HepG2 (cell line): Measurements from ENCODE around the gene BHLHE23. TPM values are rescaled to one million over a fixed set of nuclear protein-coding genes. Genes with fewer than 3 reads are reported as not detected.

ENCODE experiments used
- EED ChIP-seq: sonication (generic); formaldehyde crosslinking; IDR thresholded peaks from 2 replicates; pipeline ENCODE4 v1.5.0; 2020; ENCODE audit warnings: mild to moderate bottlenecking, missing genetic modification reagents
- ERF ChIP-seq: IDR thresholded peaks from 2 replicates; pipeline ENCODE4 v1.6.1; 2018; ENCODE audit warnings: missing biosample characterization, missing genetic modification reagents
- POLR2A ChIP-seq, 2 experiments: IDR thresholded peaks; 2 replicates each; pipeline ENCODE4 v1.6.1; 2011; ENCODE audit warnings: low read depth in 2 of 2, low read length in 2 of 2, mild to moderate bottlenecking in 1 of 2, moderate library complexity in 1 of 2; ENCODE audit not compliant: insufficient read depth in 1 of 2
- RBAK ChIP-seq: sonication (generic); formaldehyde crosslinking; IDR thresholded peaks from 2 replicates; pipeline ENCODE4 v1.5.1; 2020; ENCODE audit warnings: mild to moderate bottlenecking, missing genetic modification reagents
- TEAD2 ChIP-seq: sonication (generic); formaldehyde crosslinking; IDR thresholded peaks from 2 replicates; pipeline ENCODE4 v1.9.0; 2021; ENCODE audit warnings: missing genetic modification reagents
- ZFX ChIP-seq: sonication (generic); formaldehyde crosslinking; IDR thresholded peaks from 2 replicates; pipeline ENCODE4 v1.4.0; 2020; ENCODE audit warnings: mild to moderate bottlenecking, low read depth, missing genetic modification reagents, moderate library complexity
- ZNF205 ChIP-seq: IDR thresholded peaks from 2 replicates; pipeline ENCODE4 v1.6.1; 2018; ENCODE audit warnings: missing biosample characterization, missing genetic modification reagents
- ZNF33A ChIP-seq: sonication (generic); formaldehyde crosslinking; IDR thresholded peaks from 2 replicates; pipeline ENCODE4 v1.5.1; 2020; ENCODE audit warnings: missing genetic modification reagents, mild to moderate bottlenecking, moderate library complexity, borderline replicate concordance
- ZNF713 ChIP-seq: sonication (generic); formaldehyde crosslinking; IDR thresholded peaks from 2 replicates; pipeline ENCODE4 v1.4.0; 2020; ENCODE audit warnings: mild to moderate bottlenecking, missing genetic modification reagents
- ZNF737 ChIP-seq: sonication (generic); formaldehyde crosslinking; IDR thresholded peaks from 2 replicates; pipeline ENCODE4 v1.5.0; 2020; ENCODE audit warnings: missing genetic modification reagents, mild to moderate bottlenecking, borderline replicate concordance
- ZNF747 ChIP-seq: sonication (generic); formaldehyde crosslinking; IDR thresholded peaks from 2 replicates; pipeline ENCODE4 v1.8.1; 2023; ENCODE audit warnings: missing genetic modification reagents, mild to moderate bottlenecking, borderline replicate concordance
- ZNF761 ChIP-seq: sonication (generic); formaldehyde crosslinking; conservative IDR thresholded peaks from 2 replicates; pipeline ENCODE4 v1.4.0; 2020; ENCODE audit warnings: mild to moderate bottlenecking, missing genetic modification reagents
- ZNF781 ChIP-seq: sonication (generic); formaldehyde crosslinking; IDR thresholded peaks from 2 replicates; pipeline ENCODE4 v1.5.1; 2020; ENCODE audit warnings: borderline replicate concordance, mild to moderate bottlenecking, missing genetic modification reagents; ENCODE audit errors: not compliant biosample characterization
- ZNF83 ChIP-seq: sonication (generic); formaldehyde crosslinking; IDR thresholded peaks from 2 replicates; pipeline ENCODE4 v1.4.0; 2020; ENCODE audit warnings: missing genetic modification reagents, mild to moderate bottlenecking, borderline replicate concordance
- polyA plus RNA-seq, 8 experiments: library from polyadenylated mRNA; depleted of rRNA in 3 of 8; stranded (reverse) in 7 of 8; unstranded in 1 of 8; fragments of >200 nt; fragmentation: Illumina TruSeq in 4 of 8; extraction: Trizol in 4 of 8; gene quantifications; 2 replicates each; pipeline versions ENCODE4 v1.2.1 to v1.2.3, GENCODE V29; 2011 to 2016; ENCODE audit warnings: low read depth in 4 of 8, missing spikeins in 1 of 8, mixed read lengths in 1 of 8; ENCODE audit not compliant: insufficient read depth in 1 of 8
- total RNA-seq, 5 experiments: library from RNA; depleted of rRNA; stranded (reverse); fragments of >200 nt; fragmentation: Illumina TruSeq; extraction: Trizol; gene quantifications; 2 replicates each; pipeline ENCODE4 v1.2.3, GENCODE V29; 2016; ENCODE audit warnings: low read depth in 1 of 5
- TF ChIP-seq, protein P1 (sequence below): sonication (generic); formaldehyde crosslinking; conservative IDR thresholded peaks from 2 replicates; pipeline ENCODE4 v1.5.0; 2020; ENCODE audit warnings: missing genetic modification reagents
- TF ChIP-seq, protein P2 (sequence below): fragments of 450-650 bp; IDR thresholded peaks from 2 replicates; pipeline ENCODE4 v1.6.1; 2016
- TF ChIP-seq, protein P3 (sequence below): IDR thresholded peaks from 2 replicates; pipeline ENCODE4 v1.6.1; 2016; ENCODE audit warnings: low read depth
- TF ChIP-seq, protein P4 (sequence below): sonication (generic); formaldehyde crosslinking; IDR thresholded peaks from 2 replicates; pipeline ENCODE4 v1.4.0; 2020; ENCODE audit warnings: missing genetic modification reagents

The BHLHE23 gene
- total and polyA plus RNA-seq, 2 of the 13 experiments (the other 11 are each of a cell fraction or from before 2014, with no cell fraction given), result not detected

DNA sequence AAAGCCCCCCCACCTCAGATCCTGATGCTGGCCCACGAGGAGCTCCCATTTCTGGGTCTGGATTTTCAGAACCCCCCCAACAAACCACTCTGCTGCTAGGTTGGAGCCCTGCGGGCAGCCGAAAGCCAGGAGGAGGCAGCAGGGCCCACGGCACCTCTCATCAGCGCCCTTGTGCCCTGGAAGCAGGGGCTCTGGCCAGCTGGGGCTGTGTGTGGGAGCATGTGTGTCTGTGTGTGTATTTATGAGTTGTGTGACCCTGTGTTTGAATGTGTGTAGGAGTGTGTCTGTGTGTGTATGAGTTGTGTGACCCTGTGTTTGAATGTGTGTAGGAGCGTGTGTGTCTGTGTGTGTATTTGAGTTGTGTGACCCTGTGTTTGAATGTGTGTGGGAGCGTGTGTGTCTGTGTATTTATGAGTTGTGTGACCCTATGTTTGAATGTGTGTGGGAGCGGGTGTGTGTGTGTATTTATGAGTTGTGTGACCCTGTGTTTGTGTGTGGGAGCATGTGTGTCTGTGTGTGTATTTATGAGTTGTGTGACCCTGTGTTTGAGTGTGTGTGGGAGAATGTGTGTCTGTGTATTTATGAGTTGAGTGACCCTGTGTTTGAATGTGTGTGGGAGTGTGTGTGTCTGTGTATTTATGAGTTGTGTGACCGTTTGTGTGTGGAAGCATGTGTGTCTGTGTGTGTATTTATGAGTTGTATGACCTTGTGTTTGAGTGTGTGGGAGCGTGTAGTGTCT is 35.4 kb downstream of the BHLHE23 start (continued):
- TF ChIP-seq POLR2A (IDR thresholded peaks at IDR 0.05; ENCODE audit: insufficient read depth in 1 of 2, low read depth in 2 of 2, low read length in 2 of 2) (0 out of 4 replicates have a peak, but pooled peaks of 1 of the 2 experiments have one; percentile 6), TEAD2 (CRISPR knock-in tag) (no peak), ZFX (CRISPR knock-in tag) (peak; percentile 47; the same call in 1 of the 2 replicates), ZNF737 (CRISPR knock-in tag) (0 out of 2 replicates have a peak, but pooled peaks have one; percentile 46), ZNF761 (CRISPR knock-in tag) (0 out of 2 replicates have a peak, but pooled peaks have one; percentile 35), EED (no peak), ERF (CRISPR knock-in tag) (no peak), ZNF205 (CRISPR knock-in tag) (no peak), ZNF33A (CRISPR knock-in tag) (no peak), ZNF747 (CRISPR knock-in tag) (no peak), RBAK (no peak), ZNF781 (CRISPR knock-in tag) (no peak), ZNF713 (CRISPR knock-in tag) (no peak; the same call in 1 of the 2 replicates), ZNF83 (CRISPR knock-in tag) (no peak)
- TF ChIP-seq, protein P1, sequence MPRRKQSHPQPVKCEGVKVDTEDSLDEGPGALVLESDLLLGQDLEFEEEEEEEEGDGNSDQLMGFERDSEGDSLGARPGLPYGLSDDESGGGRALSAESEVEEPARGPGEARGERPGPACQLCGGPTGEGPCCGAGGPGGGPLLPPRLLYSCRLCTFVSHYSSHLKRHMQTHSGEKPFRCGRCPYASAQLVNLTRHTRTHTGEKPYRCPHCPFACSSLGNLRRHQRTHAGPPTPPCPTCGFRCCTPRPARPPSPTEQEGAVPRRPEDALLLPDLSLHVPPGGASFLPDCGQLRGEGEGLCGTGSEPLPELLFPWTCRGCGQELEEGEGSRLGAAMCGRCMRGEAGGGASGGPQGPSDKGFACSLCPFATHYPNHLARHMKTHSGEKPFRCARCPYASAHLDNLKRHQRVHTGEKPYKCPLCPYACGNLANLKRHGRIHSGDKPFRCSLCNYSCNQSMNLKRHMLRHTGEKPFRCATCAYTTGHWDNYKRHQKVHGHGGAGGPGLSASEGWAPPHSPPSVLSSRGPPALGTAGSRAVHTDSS, result no peak
- TF ChIP-seq, protein P2, sequence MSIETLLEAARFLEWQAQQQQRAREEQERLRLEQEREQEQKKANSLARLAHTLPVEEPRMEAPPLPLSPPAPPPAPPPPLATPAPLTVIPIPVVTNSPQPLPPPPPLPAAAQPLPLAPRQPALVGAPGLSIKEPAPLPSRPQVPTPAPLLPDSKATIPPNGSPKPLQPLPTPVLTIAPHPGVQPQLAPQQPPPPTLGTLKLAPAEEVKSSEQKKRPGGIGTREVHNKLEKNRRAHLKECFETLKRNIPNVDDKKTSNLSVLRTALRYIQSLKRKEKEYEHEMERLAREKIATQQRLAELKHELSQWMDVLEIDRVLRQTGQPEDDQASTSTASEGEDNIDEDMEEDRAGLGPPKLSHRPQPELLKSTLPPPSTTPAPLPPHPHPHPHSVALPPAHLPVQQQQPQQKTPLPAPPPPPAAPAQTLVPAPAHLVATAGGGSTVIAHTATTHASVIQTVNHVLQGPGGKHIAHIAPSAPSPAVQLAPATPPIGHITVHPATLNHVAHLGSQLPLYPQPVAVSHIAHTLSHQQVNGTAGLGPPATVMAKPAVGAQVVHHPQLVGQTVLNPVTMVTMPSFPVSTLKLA, result no peak
- TF ChIP-seq, protein P3, sequence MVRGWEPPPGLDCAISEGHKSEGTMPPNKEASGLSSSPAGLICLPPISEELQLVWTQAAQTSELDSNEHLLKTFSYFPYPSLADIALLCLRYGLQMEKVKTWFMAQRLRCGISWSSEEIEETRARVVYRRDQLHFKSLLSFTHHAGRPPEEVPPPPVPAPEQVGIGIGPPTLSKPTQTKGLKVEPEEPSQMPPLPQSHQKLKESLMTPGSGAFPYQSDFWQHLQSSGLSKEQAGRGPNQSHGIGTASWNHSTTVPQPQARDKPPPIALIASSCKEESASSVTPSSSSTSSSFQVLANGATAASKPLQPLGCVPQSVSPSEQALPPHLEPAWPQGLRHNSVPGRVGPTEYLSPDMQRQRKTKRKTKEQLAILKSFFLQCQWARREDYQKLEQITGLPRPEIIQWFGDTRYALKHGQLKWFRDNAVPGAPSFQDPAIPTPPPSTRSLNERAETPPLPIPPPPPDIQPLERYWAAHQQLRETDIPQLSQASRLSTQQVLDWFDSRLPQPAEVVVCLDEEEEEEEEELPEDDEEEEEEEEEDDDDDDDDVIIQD, result no peak
- TF ChIP-seq, protein P4, sequence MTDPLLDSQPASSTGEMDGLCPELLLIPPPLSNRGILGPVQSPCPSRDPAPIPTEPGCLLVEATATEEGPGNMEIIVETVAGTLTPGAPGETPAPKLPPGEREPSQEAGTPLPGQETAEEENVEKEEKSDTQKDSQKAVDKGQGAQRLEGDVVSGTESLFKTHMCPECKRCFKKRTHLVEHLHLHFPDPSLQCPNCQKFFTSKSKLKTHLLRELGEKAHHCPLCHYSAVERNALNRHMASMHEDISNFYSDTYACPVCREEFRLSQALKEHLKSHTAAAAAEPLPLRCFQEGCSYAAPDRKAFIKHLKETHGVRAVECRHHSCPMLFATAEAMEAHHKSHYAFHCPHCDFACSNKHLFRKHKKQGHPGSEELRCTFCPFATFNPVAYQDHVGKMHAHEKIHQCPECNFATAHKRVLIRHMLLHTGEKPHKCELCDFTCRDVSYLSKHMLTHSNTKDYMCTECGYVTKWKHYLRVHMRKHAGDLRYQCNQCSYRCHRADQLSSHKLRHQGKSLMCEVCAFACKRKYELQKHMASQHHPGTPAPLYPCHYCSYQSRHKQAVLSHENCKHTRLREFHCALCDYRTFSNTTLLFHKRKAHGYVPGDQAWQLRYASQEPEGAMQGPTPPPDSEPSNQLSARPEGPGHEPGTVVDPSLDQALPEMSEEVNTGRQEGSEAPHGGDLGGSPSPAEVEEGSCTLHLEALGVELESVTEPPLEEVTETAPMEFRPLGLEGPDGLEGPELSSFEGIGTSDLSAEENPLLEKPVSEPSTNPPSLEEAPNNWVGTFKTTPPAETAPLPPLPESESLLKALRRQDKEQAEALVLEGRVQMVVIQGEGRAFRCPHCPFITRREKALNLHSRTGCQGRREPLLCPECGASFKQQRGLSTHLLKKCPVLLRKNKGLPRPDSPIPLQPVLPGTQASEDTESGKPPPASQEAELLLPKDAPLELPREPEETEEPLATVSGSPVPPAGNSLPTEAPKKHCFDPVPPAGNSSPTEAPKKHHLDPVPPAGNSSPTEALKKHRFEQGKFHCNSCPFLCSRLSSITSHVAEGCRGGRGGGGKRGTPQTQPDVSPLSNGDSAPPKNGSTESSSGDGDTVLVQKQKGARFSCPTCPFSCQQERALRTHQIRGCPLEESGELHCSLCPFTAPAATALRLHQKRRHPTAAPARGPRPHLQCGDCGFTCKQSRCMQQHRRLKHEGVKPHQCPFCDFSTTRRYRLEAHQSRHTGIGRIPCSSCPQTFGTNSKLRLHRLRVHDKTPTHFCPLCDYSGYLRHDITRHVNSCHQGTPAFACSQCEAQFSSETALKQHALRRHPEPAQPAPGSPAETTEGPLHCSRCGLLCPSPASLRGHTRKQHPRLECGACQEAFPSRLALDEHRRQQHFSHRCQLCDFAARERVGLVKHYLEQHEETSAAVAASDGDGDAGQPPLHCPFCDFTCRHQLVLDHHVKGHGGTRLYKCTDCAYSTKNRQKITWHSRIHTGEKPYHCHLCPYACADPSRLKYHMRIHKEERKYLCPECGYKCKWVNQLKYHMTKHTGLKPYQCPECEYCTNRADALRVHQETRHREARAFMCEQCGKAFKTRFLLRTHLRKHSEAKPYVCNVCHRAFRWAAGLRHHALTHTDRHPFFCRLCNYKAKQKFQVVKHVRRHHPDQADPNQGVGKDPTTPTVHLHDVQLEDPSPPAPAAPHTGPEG (CRISPR knock-in tag), result no peak
